ENCODE measurements around the gene PIF1.
A peak's percentile ranks its signal among the peaks of the same experiment; 100 is the strongest.

The PIF1 gene

DNA sequence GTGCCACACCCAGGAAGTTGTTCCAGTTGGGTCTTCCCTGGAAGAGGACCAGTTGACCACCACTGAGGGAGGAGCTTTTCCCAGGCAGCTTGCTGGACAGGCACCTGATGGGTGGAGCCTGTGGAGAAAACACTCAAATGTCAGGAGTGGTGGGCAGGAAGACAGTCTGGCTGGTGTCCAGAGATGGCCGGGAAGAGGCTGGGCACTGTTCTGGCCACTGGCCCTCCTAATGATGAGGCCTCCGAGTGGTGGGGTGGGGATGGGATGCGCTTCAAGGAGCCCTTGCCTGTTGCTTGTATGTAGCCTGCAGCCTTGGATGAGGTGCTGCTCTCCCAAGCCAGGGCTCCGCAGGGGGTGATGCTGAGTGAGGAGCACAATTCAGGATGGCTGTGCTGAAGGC lies 28.6 kb upstream of the PIF1 start:
- Histone ChIP-seq H3K27me3 (no peaks in the 10 kb centered on the region), H3K4me1 (peaks cover 0 to 84% (median 65%) of the 10 kb centered on the region in 4 donors), H3K9me3 (no peaks in the 10 kb centered on the region), H3K27ac (peak overlapping the region; percentile 77 to 79), H3K36me3 (peaks cover 15 to 37% (median 36%) of the 10 kb centered on the region in 3 donors), H3K4me3 (no peak overlapping the region)
- intact Hi-C loops (cut with DNase I; ENCODE audit: low total_unique reads) = no loop called here
- DNase-seq = no peak
- TF ChIP-seq, protein P1, sequence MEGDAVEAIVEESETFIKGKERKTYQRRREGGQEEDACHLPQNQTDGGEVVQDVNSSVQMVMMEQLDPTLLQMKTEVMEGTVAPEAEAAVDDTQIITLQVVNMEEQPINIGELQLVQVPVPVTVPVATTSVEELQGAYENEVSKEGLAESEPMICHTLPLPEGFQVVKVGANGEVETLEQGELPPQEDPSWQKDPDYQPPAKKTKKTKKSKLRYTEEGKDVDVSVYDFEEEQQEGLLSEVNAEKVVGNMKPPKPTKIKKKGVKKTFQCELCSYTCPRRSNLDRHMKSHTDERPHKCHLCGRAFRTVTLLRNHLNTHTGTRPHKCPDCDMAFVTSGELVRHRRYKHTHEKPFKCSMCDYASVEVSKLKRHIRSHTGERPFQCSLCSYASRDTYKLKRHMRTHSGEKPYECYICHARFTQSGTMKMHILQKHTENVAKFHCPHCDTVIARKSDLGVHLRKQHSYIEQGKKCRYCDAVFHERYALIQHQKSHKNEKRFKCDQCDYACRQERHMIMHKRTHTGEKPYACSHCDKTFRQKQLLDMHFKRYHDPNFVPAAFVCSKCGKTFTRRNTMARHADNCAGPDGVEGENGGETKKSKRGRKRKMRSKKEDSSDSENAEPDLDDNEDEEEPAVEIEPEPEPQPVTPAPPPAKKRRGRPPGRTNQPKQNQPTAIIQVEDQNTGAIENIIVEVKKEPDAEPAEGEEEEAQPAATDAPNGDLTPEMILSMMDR (IDR thresholded peaks at IDR 0.05) = no peak

DNA sequence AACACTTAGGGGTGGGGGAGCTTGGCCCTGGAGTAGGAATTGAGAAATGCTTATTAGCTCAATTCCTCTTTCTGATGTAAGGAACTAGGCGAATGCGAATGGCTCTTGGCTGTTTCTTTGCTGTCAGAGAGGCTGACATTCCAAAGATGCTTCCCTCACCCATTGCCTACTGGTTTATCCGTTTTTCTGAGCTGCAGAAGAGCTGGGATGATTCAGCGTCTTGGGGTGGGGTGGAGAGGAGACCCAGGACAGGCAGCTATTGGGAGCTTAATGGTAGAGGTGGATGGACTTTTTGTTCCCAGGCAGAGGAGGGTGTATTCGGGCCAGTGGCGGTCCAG lies 26.0 kb upstream of the PIF1 start:
- intact Hi-C loops (cut with DNase I; ENCODE audit: low total_unique reads) = no loop called here
- Histone ChIP-seq H3K4me1 (peaks cover 0 to 75% (median 54%) of the 10 kb centered on the region in 4 donors), H3K9me3 (no peaks in the 10 kb centered on the region), H3K4me3 (no peak overlapping the region), H3K36me3 (peaks cover 24 to 45% (median 40%) of the 10 kb centered on the region in 3 donors), H3K27me3 (no peaks in the 10 kb centered on the region), H3K27ac (peak overlapping the region; percentile 62 to 73)
- DNase-seq = peak in 1 of 2 donors; percentile 70
- TF ChIP-seq, protein P1 (IDR thresholded peaks at IDR 0.05) = no peak

DNA sequence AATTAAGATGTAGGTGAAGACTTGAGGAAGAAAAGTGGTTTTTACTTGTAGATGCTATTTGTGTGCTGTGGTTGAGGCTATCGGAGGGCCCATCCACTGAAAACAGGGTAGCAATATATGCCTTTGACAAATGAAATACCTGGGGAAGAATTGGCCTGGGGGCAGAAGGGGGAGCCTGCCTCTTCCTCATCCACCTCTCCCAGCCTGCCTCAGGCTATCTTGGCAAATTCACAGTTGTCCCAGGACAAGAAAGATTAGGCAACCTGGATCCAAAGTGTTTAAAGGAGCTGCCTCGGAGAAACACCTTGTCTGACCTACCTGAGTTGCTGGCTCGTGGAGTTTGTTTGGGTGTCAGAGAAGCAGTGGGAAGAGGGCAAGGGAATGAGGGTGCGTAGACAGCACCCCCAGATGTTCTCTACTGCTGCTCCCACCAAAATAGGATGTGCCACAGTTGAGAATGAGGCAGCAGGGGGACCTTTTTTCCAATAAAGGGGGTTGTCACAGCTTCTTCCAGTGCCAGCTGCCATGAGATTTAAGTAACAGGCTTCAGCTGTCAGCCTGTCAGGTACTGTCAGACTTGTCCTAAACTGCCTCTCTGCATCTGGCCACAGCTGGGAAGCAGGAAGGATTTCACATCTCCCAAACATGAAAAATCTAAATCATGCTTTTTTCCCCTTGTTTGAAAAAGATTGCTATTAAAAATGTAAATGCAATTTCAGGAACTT lies 25.5 kb upstream of the PIF1 start:
- no peaks in the 10 kb centered on the region for H3K27me3 ChIP-seq
- DNase-seq = no peak
- no peaks in the 10 kb centered on the region for H3K9me3 ChIP-seq
- H3K4me3 ChIP-seq = no peak overlapping the region
- H3K36me3 ChIP-seq = peaks cover 24 to 40% (median 38%) of the 10 kb centered on the region in 3 donors
- TF ChIP-seq, protein P1 (IDR thresholded peaks at IDR 0.05) = no peak
- peak overlapping the region; percentile 62 to 73 for H3K27ac ChIP-seq
- H3K4me1 ChIP-seq = peaks cover 0 to 75% (median 50%) of the 10 kb centered on the region in 4 donors
- intact Hi-C loops (cut with DNase I; ENCODE audit: low total_unique reads) = no loop called here

- DNase-seq = no peak
- peak overlapping the region; percentile 96 to 97 for H3K27ac ChIP-seq
- H3K4me1 ChIP-seq = peaks cover 0 to 76% (median 52%) of the 10 kb centered on the region in 4 donors
- H3K27me3 ChIP-seq = no peaks in the 10 kb centered on the region
- no peaks in the 10 kb centered on the region for H3K9me3 ChIP-seq
- no peak overlapping the region for H3K4me3 ChIP-seq
- H3K36me3 ChIP-seq = peaks cover 13 to 23% (median 20%) of the 10 kb centered on the region in 3 donors
- TF ChIP-seq, protein P1 (IDR thresholded peaks at IDR 0.05) = no peak
- intact Hi-C loops (cut with DNase I; ENCODE audit: low total_unique reads) = loop anchor here (10.0 kb wide), 1 partner anchor 47 kb away; no protein-coding TSS in a partner anchor
These were observed 22.6 kb upstream of the PIF1 start for GRCh38 chr15:64847876-64848716.

- H3K27ac ChIP-seq = peak overlapping the region; percentile 96 to 97
- TF ChIP-seq, protein P1 (IDR thresholded peaks at IDR 0.05) = no peak
- no peaks in the 10 kb centered on the region for H3K9me3 ChIP-seq
- H3K4me3 ChIP-seq = no peak overlapping the region
- no peak for DNase-seq
- intact Hi-C loops (cut with DNase I; ENCODE audit: low total_unique reads) = loop anchor here (10.0 kb wide), 1 partner anchor 47 kb away; no protein-coding TSS in a partner anchor
- peaks cover 0 to 78% (median 55%) of the 10 kb centered on the region in 4 donors for H3K4me1 ChIP-seq
- peaks cover 13 to 23% (median 20%) of the 10 kb centered on the region in 3 donors for H3K36me3 ChIP-seq
- no peaks in the 10 kb centered on the region for H3K27me3 ChIP-seq
These were observed 22.0 kb upstream of the PIF1 start for GRCh38 chr15:64847448-64847847.
